Panc1 (cell line): ENCODE results near the gene GPHN. TPM values are rescaled to one million over a fixed set of nuclear protein-coding genes. Genes with fewer than 3 reads are reported as not detected.

Experiments used
- ATAC-seq: fragments of 200-7000 bp; cut with Tn5 transposase; 2 replicates; pipeline ENCODE4 v1.9.1; 2020; ENCODE audit warnings: mild to moderate bottlenecking, moderate library complexity
- BruUV-seq: library from RNA; stranded (reverse); fragments of 400-500 nt; replicated peaks from 2 replicates; lab custom pipeline; 2021; lab: Mats Ljungman, UMichigan
- CTCF ChIA-PET: fragments of 300-600 bp; sonication (Branson Sonifier 250); formaldehyde crosslinking; loops from one replicate; lab custom pipeline; 2022; ENCODE audit warnings: antibody characterized with exemption; lab: Charles Lee
- POLR2A ChIA-PET: fragments of 300-600 bp; sonication (Branson Sonifier 250); formaldehyde crosslinking; loops from one replicate; lab custom pipeline; 2022; ENCODE audit warnings: antibody characterized with exemption; lab: Charles Lee
- DNase-seq: peaks from one replicate; pipeline ENCODE4 v3.0.0-alpha.2; 2010; ENCODE audit warnings: low read depth, low spot score
- H3K27ac ChIP-seq: 2 replicates; pipeline ENCODE4 v1.5.1; 2011; ENCODE audit warnings: mild to moderate bottlenecking, low read length, inconsistent platforms
- H3K27me3 ChIP-seq: fragments of 200-500 bp; sonication (Bioruptor generic); 2 replicates; pipeline ENCODE4 v1.6.0; 2014; ENCODE audit warnings: low read length, inconsistent platforms; ENCODE audit not compliant: control insufficient read depth, insufficient read depth
- H3K36me3 ChIP-seq: fragments of 200-500 bp; sonication (Bioruptor generic); 2 replicates; pipeline ENCODE4 v1.5.1; 2014; ENCODE audit warnings: inconsistent platforms, mild to moderate bottlenecking, low read length, moderate library complexity; ENCODE audit not compliant: control insufficient read depth, insufficient read depth
- H3K4me1 ChIP-seq: 2 replicates; pipeline ENCODE4 v1.5.1; 2011; ENCODE audit warnings: inconsistent platforms, mild to moderate bottlenecking, low read length, moderate library complexity; ENCODE audit not compliant: control insufficient read depth, insufficient read depth
- H3K4me3 ChIP-seq, 2 experiments: 2 replicates each; pipeline ENCODE4 v1.5.1; 2011 to 2012; ENCODE audit warnings: low read depth in 2 of 2, low read length in 2 of 2, mild to moderate bottlenecking in 2 of 2, inconsistent platforms in 1 of 2, moderate library complexity in 1 of 2
- H3K9me3 ChIP-seq: fragments of 200-500 bp; sonication (Bioruptor generic); 2 replicates; pipeline ENCODE4 v1.5.1; 2014; ENCODE audit warnings: low read depth, mild to moderate bottlenecking, inconsistent platforms, low read length, moderate library complexity; ENCODE audit not compliant: control insufficient read depth, insufficient read depth
- CTCF ChIP-seq: fragments of 450-650 bp; IDR thresholded peaks from 2 replicates; pipeline ENCODE4 v1.5.1; 2017; ENCODE audit warnings: mild to moderate bottlenecking
- POLR2AphosphoS5 ChIP-seq: IDR thresholded peaks from 2 replicates; pipeline ENCODE4 v1.6.1; 2012; ENCODE audit warnings: mild to moderate bottlenecking, low read depth, low read length, moderate library complexity
- REST ChIP-seq, 2 experiments: IDR thresholded peaks; 2 replicates each; pipeline ENCODE4 v1.6.1; 2011 to 2012; ENCODE audit warnings: low read depth in 2 of 2, control low read depth in 1 of 2, low read length in 1 of 2, mild to moderate bottlenecking in 1 of 2, moderate library complexity in 1 of 2; ENCODE audit not compliant: insufficient read depth in 1 of 2
- SIN3A ChIP-seq: IDR thresholded peaks from 2 replicates; pipeline ENCODE4 v1.6.1; 2012; ENCODE audit warnings: low read depth, mild to moderate bottlenecking, low read length, moderate library complexity, borderline replicate concordance; ENCODE audit not compliant: insufficient read depth
- TCF7L2 ChIP-seq: IDR thresholded peaks from 2 replicates; pipeline ENCODE4 v1.6.1; 2011; ENCODE audit warnings: mild to moderate bottlenecking, low read depth, low read length, inconsistent platforms
- in situ Hi-C: cut with HindIII; loops from 2 replicates; pipeline ENCODE4 v1.10.0; 2016; ENCODE audit warnings: low sequenced_read_pairs, low pct_unique_long_range_greater_than_20kb
- intact Hi-C: fragments of 100-400 bp; cut with micrococcal nuclease; formaldehyde crosslinking; loops from one replicate; pipeline ENCODE4 v1.10.0; 2022; ENCODE audit not compliant: unreplicated experiment
- total RNA-seq: library from RNA; stranded (reverse); gene quantifications from one replicate; pipeline ENCODE4 v1.2.1, GENCODE V29; 2021; ENCODE audit not compliant: unreplicated experiment

The GPHN gene
- total RNA-seq, 1 experiment from 2014 or later, result 26.6 TPM

DNA sequence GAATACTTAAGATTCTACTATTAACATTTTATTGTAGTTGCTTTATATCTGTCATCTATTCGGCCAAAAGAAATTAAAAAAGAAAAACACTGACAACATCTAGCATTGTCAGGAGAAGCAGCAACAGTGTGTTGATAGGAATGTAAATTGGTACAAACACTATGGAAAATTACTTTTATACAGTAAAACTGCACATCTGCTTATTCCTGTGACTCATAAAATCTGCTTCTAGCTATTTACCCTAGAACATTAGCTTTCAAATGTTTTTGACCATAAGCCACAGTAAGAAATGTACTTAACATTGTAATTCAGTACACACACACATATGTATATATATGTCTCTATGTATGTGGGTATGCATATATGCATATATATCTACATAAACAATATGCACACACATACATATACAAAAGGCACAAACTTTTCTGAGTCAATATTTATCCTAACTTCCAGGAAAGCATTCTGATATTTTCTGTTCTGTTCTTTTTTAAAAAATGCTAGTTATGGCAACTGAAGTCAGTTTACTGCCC, 402.4 kb downstream of the GPHN start:
- ATAC-seq, result no peak
- CTCF ChIA-PET, result no interaction called here
- DNase-seq, result no peak
- H3K4me3 ChIP-seq, result no peak overlapping the region
- no peaks in the 10 kb centered on the region for H3K4me1 ChIP-seq
- POLR2A ChIA-PET, result no interaction called here
- in situ Hi-C loops, result no loop called here
- intact Hi-C loops, result no loop called here
- no peaks in the 10 kb centered on the region for H3K27me3 ChIP-seq
- no TSS peak for BruUV-seq
- H3K36me3 ChIP-seq, result no peaks in the 10 kb centered on the region
- TF ChIP-seq CTCF (no peak), TCF7L2 (no peak), POLR2AphosphoS5 (no peak), REST (IDR thresholded peaks at IDR 0.05; ENCODE audit: insufficient read depth in 1 of 2, low read depth in 2 of 2, low read length in 1 of 2) (no peak)
- no peaks in the 10 kb centered on the region for H3K9me3 ChIP-seq
- no peak overlapping the region for H3K27ac ChIP-seq

DNA sequence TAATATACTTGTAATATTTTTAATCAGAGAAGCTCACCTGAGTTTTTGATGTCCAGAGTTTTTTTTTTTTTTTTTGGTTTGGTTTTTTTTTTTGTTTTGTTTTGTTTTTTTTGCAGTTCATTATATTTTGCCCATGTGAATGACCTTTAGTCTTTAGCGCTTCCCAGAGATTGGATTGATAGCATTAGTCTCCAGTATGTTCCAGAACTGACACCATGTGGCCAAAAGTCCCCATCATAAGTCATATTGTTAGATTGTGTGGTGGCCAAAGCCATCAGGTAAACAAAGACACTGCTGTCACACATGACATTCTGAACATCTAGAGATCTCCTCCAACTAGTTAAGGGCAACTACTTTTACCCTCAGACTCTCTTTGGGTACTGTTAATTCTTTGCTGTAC, 408.5 kb downstream of the GPHN start:
- BruUV-seq, result no TSS peak
- Histone ChIP-seq H3K9me3 (no peaks in the 10 kb centered on the region), H3K4me1 (no peaks in the 10 kb centered on the region), H3K27ac (no peak overlapping the region), H3K4me3 (no peak overlapping the region), H3K36me3 (no peaks in the 10 kb centered on the region), H3K27me3 (no peaks in the 10 kb centered on the region)
- DNase-seq (no peak), ATAC-seq (no peak)
- in situ Hi-C loops, result no loop called here
- TF ChIP-seq REST (IDR thresholded peaks at IDR 0.05; ENCODE audit: insufficient read depth in 1 of 2, low read depth in 2 of 2, low read length in 1 of 2), result no peak
- no peak for TF ChIP-seq TCF7L2
- TF ChIP-seq SIN3A, result no peak
- TF ChIP-seq POLR2AphosphoS5, result no peak
- no peak for TF ChIP-seq CTCF
- CTCF ChIA-PET, result no interaction called here
- POLR2A ChIA-PET, result no interaction called here
- intact Hi-C loops, result no loop called here
